Measurements from ENCODE around the gene ADAM11.
"Not testable (repeated sequence)": the region's sequence is repeated elsewhere in the genome, so short reads cannot be mapped to it uniquely, and the experiment has no call there.

The ADAM11 gene

GRCh38 chr17:44798356-44798755 lies 39.6 kb downstream of the ADAM11 start:
- no peak for DNase-seq

GRCh38 chr17:44801880-44802279 lies 43.1 kb downstream of the ADAM11 start:
- no peak for DNase-seq

GRCh38 chr17:44804302-44805089 lies 45.7 kb downstream of the ADAM11 start:
- no peak for DNase-seq

- no peak for DNase-seq
Observed at GRCh38 chr17:44807093-44807816, 48.5 kb downstream of the ADAM11 start.

- no peak for DNase-seq
Observed at GRCh38 chr17:44807817-44808155, 49.0 kb downstream of the ADAM11 start.

GRCh38 chr17:44808156-44808555 lies 49.4 kb downstream of the ADAM11 start:
- DNase-seq = no peak

GRCh38 chr17:44808656-44809388 lies 50.0 kb downstream of the ADAM11 start:
- DNase-seq = not testable (repeated sequence)

- DNase-seq = no peak
Observed at GRCh38 chr17:44812263-44812662, 53.5 kb downstream of the ADAM11 start.

- not testable (repeated sequence) for DNase-seq
Observed at GRCh38 chr17:44818508-44818907, 59.7 kb downstream of the ADAM11 start.

GRCh38 chr17:44820631-44821212 lies 61.9 kb downstream of the ADAM11 start:
- DNase-seq = no peak

GRCh38 chr17:44825236-44825635 lies 66.4 kb downstream of the ADAM11 start:
- DNase-seq = not testable (repeated sequence)

- no peak for DNase-seq
Observed at GRCh38 chr17:44826123-44826790, 67.5 kb downstream of the ADAM11 start.

- DNase-seq = no peak
Observed at GRCh38 chr17:44827863-44828262, 69.1 kb downstream of the ADAM11 start.

- no peak for DNase-seq
Observed at GRCh38 chr17:44828919-44829522, 70.2 kb downstream of the ADAM11 start.

GRCh38 chr17:44829523-44830358 lies 71.0 kb downstream of the ADAM11 start, which contains the start of gene GJC1:
Gene GJC1 (minus strand): TSS chr17:44830287. CDS start chr17:44805817, 24,470 bp downstream.
- peak; percentile 7 for DNase-seq

- peak; percentile 25 for DNase-seq
Observed at GRCh38 chr17:44830359-44831288, 71.8 kb downstream of the ADAM11 start.

GRCh38 chr17:44831371-44831770 lies 72.6 kb downstream of the ADAM11 start:
- DNase-seq = no peak

Measured in activated naive CD4-positive, alpha-beta T cell treated with Interleukin-2 at 50 U/mL for 16 hours (primary cell).